K562 (cell line): ENCODE results near the gene TNFSF13. TPM values are rescaled to one million over a fixed set of nuclear protein-coding genes. Genes with fewer than 3 reads are reported as not detected.
A peak's percentile ranks its signal among the peaks of the same experiment; 100 is the strongest.

ENCODE experiments used
- AFF4 ChIP-seq: sonication (generic); formaldehyde crosslinking; IDR thresholded peaks from 2 replicates; pipeline ENCODE4 v1.8.0; 2023; ENCODE audit warnings: mild to moderate bottlenecking, missing genetic modification reagents
- CREM ChIP-seq: IDR thresholded peaks from 2 replicates; pipeline ENCODE4 v1.6.1; 2014; ENCODE audit warnings: antibody characterized with exemption, low read depth
- MYC ChIP-seq, 2 experiments: fragments of 250-450 bp in 1 of 2; sonication (Bioruptor Pico) in 1 of 2; IDR thresholded peaks; 2 replicates each; pipeline versions ENCODE4 v1.5.1 to v1.6.1; 2012 to 2021; ENCODE audit warnings: low read depth in 2 of 2, borderline replicate concordance in 1 of 2, improper control_type of control experiment in 1 of 2, low read length in 1 of 2, mild to moderate bottlenecking in 1 of 2, moderate library complexity in 1 of 2
- ZBTB40 ChIP-seq, 2 experiments: fragments of 450-650 bp in 1 of 2; sonication (generic) in 1 of 2; formaldehyde crosslinking in 1 of 2; IDR thresholded peaks; 2 replicates each; pipeline versions ENCODE4 v1.7.1 to v1.9.0; 2016 to 2022; ENCODE audit warnings: inconsistent platforms in 1 of 2, mild to moderate bottlenecking in 1 of 2, missing genetic modification reagents in 1 of 2
- polyA plus RNA-seq, 8 experiments: library from polyadenylated mRNA; depleted of rRNA in 4 of 8; stranded (reverse) in 5 of 8; unstranded in 3 of 8; fragments of >200 nt; fragmentation: Nextera tagmentation in 2 of 8; fragmentation: Illumina TruSeq in 1 of 8; extraction: Ambion mirVana in 2 of 8; extraction: Trizol in 1 of 8; gene quantifications; 2 replicates each; pipeline versions ENCODE4 v1.2.1 to v1.2.3, GENCODE V29; 2011 to 2014; ENCODE audit warnings: inconsistent platforms in 1 of 8, missing spikeins in 1 of 8
- total RNA-seq, 7 experiments: library from RNA; depleted of rRNA in 6 of 7; stranded (reverse); fragments of >200 nt in 6 of 7; fragmentation: Illumina TruSeq in 2 of 7; extraction: Trizol in 2 of 7; gene quantifications; 2 replicates each; pipeline versions ENCODE4 v1.2.1 to v1.2.3, GENCODE V29; 2011 to 2021; ENCODE audit warnings: low replicate concordance in 1 of 7

The TNFSF13 gene
- total and polyA plus RNA-seq, 9 of the 15 experiments (the other 6 are each of a cell fraction or from before 2014, with no cell fraction given) = 0.04 to 0.51 (median 0.19) TPM; not detected in 1

GRCh38 chr17:7579834-7580603 lies 21.5 kb downstream of the TNFSF13 start (continued):
- TF ChIP-seq MYC (IDR thresholded peaks at IDR 0.05; ENCODE audit: low read depth, low read length) = no peak; the same call in 1 of the 2 replicates
- TF ChIP-seq MYC (CRISPR knock-in tag; IDR thresholded peaks at IDR 0.05; ENCODE audit: borderline replicate concordance, low read depth) = no peak
- TF ChIP-seq AFF4 (CRISPR knock-in tag) = no peak
- TF ChIP-seq ZBTB40 (IDR thresholded peaks at IDR 0.05) = no peak
- TF ChIP-seq ZBTB40 (CRISPR knock-in tag; IDR thresholded peaks at IDR 0.05) = no peak
- TF ChIP-seq CREM = 0 out of 2 replicates have a peak, but pooled peaks have one; percentile 1
